Activated gamma-delta T cell treated with anti-CD3 and anti-CD28 coated beads, Interleukin-2, amount 50 U/mL, for 16 hours (primary cell): ENCODE measurements around the gene TNS1.

Experiments used
- DNase-seq: peaks from one replicate; pipeline ENCODE4 v3.0.0-alpha.2; 2020; ENCODE audit warnings: low read depth

The TNS1 gene

GRCh38 chr2:217774232-217774631, 228.6 kb downstream of the TNS1 start:
- DNase-seq = no peak

DNA sequence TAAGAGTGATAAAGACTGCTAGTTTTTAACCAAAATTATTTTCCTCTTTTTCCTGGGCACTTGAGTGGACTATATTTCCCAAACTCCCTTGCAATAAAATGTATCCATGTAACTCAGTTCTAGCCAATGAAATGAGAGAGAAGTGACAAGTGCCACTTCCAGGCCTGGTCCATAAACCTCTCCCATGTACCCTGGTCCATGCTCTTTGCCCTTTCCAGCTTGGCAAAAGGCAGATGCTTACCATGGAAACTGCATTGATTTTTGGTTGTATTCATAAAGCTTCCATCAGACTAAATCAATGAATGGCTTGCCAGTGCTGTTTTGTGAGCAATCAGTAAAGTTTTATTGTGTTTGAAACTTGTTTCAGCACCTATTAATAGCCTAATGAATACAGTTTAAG, 229.3 kb downstream of the TNS1 start:
- no peak for DNase-seq

DNA sequence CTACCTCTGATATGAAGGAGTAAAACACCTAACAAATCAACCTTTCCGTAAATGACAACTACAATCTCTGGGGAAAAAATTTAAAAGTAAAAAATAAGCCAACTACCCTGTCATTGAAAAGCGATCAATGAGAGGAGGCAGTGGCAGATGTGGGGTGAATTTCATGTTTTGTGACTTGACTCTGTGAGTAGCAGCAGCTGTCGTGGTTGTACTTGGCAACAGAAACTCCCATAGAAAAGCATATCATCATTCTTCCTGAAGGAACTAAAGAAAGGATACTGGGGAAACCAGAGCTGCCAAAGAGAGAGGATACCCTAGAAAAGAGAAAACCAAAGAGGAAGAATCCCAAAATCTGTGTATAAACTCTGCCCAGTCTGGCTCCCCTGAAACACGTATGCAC, 236.4 kb downstream of the TNS1 start:
- no peak for DNase-seq

DNA sequence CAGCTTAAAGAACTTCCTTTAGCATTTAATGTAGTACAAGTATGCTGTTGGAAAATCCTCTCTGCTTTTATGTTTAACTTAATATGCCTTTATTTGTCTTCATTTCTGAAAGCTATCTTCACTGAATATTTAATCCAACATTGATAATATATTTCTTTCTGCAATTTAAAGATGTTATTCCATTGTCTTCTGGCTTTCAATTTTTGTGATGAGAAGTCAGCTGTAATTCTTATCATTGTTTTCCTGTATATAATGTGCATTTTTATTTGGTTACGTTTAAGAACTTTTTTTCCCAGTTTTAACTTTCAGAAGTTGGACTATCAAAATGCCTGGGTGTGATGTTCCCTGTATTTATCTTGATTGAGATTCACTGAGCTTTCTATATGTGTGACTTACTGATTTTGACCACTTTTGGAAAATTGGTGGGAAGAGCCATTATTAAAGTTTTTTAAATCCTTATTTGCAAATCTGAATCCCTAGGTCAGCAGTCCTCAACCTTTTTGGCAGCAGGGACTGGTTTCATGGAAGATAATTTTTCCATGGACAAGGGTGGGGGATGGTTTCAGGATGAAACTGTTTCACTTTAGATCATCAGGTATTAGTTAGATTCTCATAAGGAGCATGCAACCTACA, 241.0 kb downstream of the TNS1 start:
- DNase-seq = no peak

GRCh38 chr2:217759991-217760390, 242.8 kb downstream of the TNS1 start:
- no peak for DNase-seq

DNA sequence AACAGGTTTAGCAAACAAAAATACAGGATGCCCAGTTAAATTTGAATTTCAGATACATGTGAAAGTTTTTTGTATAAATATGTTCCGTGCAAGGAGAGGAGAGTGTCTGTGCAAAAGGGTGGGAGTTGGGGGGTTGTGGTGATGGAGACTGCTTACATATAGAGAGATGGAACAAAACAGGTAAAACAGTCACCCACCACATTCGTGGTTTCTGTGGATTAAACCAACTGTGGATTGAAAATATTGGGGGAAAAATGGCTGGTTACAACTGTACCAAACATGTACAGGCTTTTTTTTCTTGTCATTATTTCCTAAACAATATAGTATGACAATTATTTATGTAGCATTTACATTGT, 245.7 kb downstream of the TNS1 start:
- no peak for DNase-seq

- DNase-seq = peak; percentile 67
These were observed 246.3 kb downstream of the TNS1 start for GRCh38 chr2:217756375-217757107.

DNA sequence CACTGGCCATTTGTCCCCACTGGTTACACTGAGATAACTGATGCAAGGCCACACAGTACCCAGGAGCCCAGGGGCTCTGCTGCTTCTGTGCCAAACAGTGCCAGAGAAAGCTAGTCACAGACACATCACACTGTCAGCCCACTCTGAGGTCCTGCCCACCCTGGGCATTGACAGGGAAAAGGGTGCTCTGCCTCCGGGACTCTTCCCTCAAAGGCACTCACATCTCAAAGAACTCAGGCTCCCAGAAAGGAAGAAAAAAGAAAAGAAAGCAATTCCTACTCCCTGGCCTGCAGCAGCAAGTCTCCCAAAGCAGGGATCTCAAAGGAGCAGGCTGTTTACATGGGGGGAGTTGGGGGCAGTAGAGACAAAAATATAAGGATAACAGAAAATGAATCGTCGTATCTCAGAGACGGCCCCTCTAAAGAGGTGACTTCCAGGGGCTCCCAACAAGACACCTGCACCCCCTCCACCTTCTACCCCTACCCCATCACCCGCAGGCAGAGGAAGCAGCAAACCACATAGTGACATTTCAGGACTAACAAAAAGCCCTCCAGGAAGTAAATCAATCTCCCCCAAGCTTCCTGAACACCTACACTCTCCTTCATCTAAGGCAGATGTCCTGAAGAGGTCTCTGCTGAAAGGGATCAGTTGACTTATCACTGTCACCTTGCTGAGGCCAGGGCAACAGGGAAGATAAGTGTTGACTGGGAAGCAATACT, 247.6 kb downstream of the TNS1 start:
- DNase-seq = no peak

DNA sequence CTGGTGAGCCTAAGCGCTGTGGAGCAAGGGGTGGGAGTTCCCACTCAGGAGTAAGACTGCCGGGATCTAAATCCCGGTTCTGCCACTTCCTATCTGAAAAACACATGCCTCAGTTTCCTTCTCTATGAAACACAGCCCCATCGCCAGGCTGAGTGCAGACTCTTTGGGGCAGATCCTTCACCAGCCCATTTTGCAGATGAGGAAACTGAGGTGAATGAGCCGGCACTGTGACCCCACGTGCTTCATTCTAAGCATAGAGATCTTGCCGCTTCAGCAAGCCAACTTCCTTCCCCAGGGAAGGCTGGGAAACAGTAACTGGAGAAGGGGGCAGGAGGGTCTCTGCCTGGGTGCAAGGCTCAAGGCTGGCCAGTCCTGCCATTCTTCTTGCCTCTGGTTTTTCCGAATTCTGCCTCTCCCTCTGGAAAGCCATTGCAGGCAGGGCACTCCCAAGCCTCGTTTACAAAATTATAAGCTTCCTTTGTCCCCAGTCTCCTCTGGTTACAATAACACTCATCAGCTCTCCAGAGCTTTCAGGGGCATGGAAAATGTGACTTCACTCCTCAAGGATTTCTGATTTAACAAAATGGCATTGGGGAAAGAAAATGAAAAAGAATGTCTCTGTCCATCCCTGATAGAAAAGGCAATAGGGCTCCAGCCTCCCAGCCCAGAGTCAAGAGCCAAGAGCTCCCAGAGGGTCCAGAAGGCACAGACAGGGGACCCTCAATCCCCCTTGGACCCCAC, 249.2 kb downstream of the TNS1 start:
- DNase-seq = no peak

DNA sequence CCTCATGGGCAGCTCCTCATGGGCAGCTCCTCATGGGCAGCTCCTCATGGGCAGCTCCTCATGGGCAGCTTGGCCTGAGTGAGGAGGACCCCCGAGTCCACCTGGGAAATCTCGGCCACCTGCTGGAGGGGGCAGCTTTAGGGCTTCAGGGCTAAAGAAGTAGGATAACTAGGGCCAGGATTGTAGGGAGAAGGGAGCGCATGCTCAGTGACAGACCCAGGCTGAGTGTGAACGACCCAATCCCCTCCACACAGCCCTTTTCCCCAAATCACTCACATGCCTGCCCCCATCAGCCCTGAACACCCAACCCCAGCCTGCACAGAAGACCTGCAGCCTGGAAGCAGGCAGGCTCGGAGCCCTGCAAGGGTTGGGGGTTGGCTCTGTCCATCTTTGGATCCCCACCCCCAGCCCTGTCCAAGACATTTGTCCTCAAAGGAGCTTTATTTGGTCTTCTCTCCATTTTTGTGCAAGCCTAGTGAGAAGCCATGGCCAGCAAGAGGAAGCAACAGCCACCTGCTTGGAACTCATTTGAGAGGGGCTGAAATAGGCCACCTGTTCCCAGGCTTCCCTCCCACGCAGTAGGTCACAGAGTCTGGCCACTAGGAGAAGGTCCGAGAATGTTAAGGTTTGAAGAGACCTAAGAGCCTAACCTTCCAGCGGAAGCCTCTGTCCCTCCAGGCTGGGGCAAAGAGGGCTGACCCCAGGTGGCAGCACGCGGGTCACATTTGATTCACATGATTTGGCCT, 249.9 kb downstream of the TNS1 start:
- DNase-seq = no peak

- no peak for DNase-seq
These were observed 250.8 kb downstream of the TNS1 start for GRCh38 chr2:217751952-217752351.

DNA sequence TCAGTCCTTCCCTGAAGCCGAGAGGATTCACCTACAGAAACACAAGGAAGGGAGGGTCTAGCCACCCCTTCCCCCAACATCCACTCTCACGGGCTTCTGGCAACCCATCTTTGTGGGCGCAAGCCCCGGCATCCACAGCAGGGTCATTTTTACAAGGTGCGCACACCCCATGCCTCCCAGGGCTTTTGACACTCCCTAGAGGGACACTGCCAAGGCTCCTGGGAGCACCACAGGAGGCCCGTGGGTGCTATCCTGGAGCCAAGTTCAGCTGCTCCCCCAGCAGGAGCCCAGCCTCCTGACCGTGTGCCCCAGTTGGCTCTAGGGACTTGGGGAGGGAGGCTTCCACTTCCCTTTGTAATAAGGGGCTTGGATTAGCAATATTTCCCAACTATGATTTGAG, 251.6 kb downstream of the TNS1 start:
- DNase-seq = no peak
